HG03457 (cell line): ENCODE measurements around the gene SNX11.

Experiments used
- ATAC-seq: cut with Tn5 transposase; IDR thresholded peaks from one replicate; pipeline ENCODE4 v1.9.1; 2021; ENCODE audit warnings: moderate number of reproducible peaks; ENCODE audit not compliant: unreplicated experiment

The SNX11 gene

GRCh38 chr17:48160177-48161081 lies 52.9 kb downstream of the SNX11 start:
- no peak for ATAC-seq

- no peak for ATAC-seq
Observed at GRCh38 chr17:48161127-48161905, 53.8 kb downstream of the SNX11 start.

- no peak for ATAC-seq
Observed at GRCh38 chr17:48162306-48162934, 54.9 kb downstream of the SNX11 start.

GRCh38 chr17:48162946-48163506 lies 55.5 kb downstream of the SNX11 start:
- ATAC-seq, result no peak

GRCh38 chr17:48163809-48164208 lies 56.2 kb downstream of the SNX11 start:
- ATAC-seq, result no peak

- no peak for ATAC-seq
Observed at GRCh38 chr17:48169926-48170325, 62.4 kb downstream of the SNX11 start.
